Effector CD4-positive, alpha-beta T cell (primary cell): ENCODE results near the gene UBE3D.

Source experiments
- DNase-seq: peaks from one replicate; pipeline ENCODE4 v3.0.0-alpha.2; 2020
- total RNA-seq: gene quantifications from one replicate; lab custom pipeline; 2026; lab: John Stamatoyannopoulos, UW

Gene UBE3D
- 9.0 reads per million, percentile 30 among the genes with 10 or more reads in this experiment for total RNA-seq

GRCh38 chr6:83065511-83066192 is at the start of gene UBE3D:
TSS of gene UBE3D (minus strand) at chr6:83065841. CDS start at chr6:83065718, 123 bp downstream.
- DNase-seq = peak; percentile 91

GRCh38 chr6:83114164-83114563 is 48.5 kb upstream of the UBE3D start:
- DNase-seq = no peak

GRCh38 chr6:83113258-83113657 is 47.6 kb upstream of the UBE3D start:
- no peak for DNase-seq

GRCh38 chr6:83108378-83108777 is 42.7 kb upstream of the UBE3D start:
- no peak for DNase-seq

GRCh38 chr6:83098589-83098988 is 32.9 kb upstream of the UBE3D start:
- DNase-seq = no peak

GRCh38 chr6:83097675-83098074 is 32.0 kb upstream of the UBE3D start:
- no peak for DNase-seq

GRCh38 chr6:83097204-83097603 is 31.6 kb upstream of the UBE3D start:
- DNase-seq = no peak

GRCh38 chr6:83096791-83097190 is 31.1 kb upstream of the UBE3D start:
- DNase-seq = no peak

GRCh38 chr6:83092756-83093399 is 27.2 kb upstream of the UBE3D start:
- no peak for DNase-seq

- DNase-seq = no peak
These were observed 21.1 kb upstream of the UBE3D start for GRCh38 chr6:83086751-83087150.

- no peak for DNase-seq
These were observed 17.8 kb upstream of the UBE3D start for GRCh38 chr6:83083476-83083875.

- no peak for DNase-seq
These were observed 8.0 kb upstream of the UBE3D start for GRCh38 chr6:83073615-83074014.

GRCh38 chr6:83072726-83073125 is 7.1 kb upstream of the UBE3D start:
- DNase-seq = no peak

- no peak for DNase-seq
These were observed 6.1 kb upstream of the UBE3D start for GRCh38 chr6:83071707-83072106.

GRCh38 chr6:83071023-83071422 is 5.4 kb upstream of the UBE3D start:
- DNase-seq = no peak

- no peak for DNase-seq
These were observed 4.0 kb upstream of the UBE3D start for GRCh38 chr6:83069633-83070032.

GRCh38 chr6:83068616-83069015 is 3.0 kb upstream of the UBE3D start:
- no peak for DNase-seq

GRCh38 chr6:83067448-83068439 is 2.1 kb upstream of the UBE3D start, which contains the start of gene DOP1A:
TSS of gene DOP1A (plus strand) at chr6:83067671. CDS start at chr6:83096978, 29,307 bp downstream.
- peak; percentile 96 for DNase-seq

GRCh38 chr6:83062225-83062624 is 3.4 kb downstream of the UBE3D start:
- no peak for DNase-seq

GRCh38 chr6:83061190-83061589 is 4.5 kb downstream of the UBE3D start:
- no peak for DNase-seq

- no peak for DNase-seq
These were observed 7.8 kb downstream of the UBE3D start for GRCh38 chr6:83057705-83058321.

- DNase-seq = peak; percentile 14
These were observed 10.2 kb downstream of the UBE3D start for GRCh38 chr6:83055366-83055964.
